ENCODE results near the gene KIFC3.
"Not testable (repeated sequence)": the region's sequence is repeated elsewhere in the genome, so short reads cannot be mapped to it uniquely, and the experiment has no call there.

Gene KIFC3

DNA sequence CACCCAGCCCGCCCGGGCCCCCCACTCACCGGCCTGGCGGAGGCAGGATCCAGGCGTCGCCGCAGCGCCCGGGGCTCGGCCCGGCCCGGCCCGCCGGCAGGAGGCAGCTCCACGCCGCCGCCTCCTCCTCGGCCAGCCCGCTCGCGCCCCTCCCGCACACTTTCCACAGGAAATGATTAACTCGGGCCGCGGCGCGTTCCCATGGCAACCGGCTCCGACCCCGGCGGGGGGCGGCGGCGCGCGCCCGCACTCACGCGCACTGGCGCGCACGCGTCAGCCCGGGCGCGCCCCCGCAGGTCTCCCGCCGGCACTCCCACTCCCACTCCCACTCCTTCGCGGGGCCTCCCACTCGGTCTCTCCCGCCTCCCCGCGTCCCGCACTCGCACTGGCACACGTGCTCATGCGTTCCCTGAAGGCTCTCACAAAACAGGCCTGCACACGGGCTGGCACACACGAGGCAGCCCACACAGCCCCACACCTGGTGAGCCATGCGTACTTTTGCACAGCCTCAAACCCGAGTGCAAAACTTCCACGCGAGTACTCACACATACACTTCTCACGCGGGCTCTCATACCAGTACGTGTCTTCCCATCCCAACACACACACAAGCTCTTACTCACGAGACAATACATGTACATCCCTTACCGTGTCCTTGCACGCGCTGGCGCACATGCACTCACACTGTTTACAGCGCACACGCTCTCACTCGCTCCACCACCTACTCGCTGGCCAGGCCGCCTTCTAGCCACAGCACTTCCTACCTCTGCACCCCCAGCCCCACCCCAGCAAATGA is at the start of gene KIFC3:
Gene KIFC3 (minus strand): TSS at position 151 of the 793 bp plus-strand sequence. CDS start 4,248 bp downstream, outside the sequence.
- DNase-seq: peak; percentile 19 to 62

DNA sequence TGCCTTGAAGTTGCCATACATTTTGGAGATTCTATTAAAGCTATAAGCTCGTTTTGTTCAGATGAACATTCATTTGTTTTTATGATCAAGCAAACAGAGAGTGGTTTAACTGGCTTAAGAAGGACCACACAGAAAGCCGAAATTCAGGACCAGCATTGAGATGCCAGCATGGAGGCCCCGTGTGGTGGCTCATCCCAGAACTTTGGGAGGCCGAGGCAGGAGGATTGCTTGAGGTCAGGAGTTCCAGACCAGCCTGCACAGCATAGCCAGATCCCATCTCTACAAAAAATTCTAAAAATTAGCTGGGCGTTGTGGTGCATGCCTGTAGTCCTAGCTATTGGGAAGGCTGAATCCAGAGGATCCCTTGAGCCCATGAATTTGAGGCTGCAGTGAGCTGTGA is 45.9 kb upstream of the KIFC3 start:
- DNase-seq: no peak

DNA sequence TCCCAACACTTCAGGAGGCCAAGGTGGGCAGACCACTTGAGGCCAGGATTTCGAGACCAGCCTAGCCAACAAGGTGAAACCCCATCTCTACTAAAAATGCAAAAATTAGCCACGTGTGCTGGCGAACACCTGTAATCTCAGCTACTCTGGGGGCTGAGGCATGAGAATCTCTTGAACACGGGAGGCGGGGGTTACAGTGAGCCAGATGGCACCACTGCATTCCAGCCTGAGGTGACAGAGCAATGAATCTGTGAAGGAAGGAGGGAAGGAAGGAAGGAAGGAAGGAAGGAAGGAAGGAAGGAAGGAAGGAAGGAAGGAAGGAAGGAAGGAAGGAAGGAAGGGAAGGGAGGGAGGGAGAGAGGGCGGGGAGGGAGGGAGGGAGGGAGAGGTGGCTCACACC is 44.6 kb upstream of the KIFC3 start:
- DNase-seq: not testable (repeated sequence)

- DNase-seq: no peak
Observed at GRCh38 chr16:57846078-57846697, 43.9 kb upstream of the KIFC3 start.

GRCh38 chr16:57845115-57845514 is 42.8 kb upstream of the KIFC3 start:
- no peak for DNase-seq

DNA sequence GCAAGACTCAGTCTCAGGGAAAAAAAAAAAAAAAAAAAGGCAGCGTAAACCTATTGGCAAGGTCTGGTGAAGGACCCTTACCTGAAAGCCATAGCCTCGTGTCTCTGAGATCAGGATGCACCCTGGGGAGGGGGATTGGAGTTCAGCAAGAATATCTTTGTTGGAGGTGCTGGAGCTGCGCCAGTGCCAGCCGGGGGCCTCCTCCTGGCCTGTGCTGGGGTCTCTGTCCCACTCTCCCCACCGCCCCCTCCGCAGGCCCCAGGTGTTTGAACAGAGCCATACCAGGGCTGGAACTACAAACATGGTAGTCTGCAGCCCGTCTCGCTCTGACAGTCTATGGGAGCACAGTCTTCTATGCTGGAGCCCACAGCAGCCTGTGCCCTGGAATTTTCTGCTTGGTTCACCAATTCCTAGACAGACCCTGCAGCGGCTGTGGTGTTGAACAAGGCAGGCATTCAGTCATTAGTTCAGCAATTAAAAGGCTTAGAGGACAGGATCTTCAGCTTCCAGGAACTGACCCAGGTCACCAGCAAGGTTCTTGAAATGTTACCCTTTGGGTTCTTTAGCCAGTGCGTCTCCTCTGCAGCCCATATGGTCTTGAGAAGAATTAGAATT is 42.2 kb upstream of the KIFC3 start:
- no peak for DNase-seq

DNA sequence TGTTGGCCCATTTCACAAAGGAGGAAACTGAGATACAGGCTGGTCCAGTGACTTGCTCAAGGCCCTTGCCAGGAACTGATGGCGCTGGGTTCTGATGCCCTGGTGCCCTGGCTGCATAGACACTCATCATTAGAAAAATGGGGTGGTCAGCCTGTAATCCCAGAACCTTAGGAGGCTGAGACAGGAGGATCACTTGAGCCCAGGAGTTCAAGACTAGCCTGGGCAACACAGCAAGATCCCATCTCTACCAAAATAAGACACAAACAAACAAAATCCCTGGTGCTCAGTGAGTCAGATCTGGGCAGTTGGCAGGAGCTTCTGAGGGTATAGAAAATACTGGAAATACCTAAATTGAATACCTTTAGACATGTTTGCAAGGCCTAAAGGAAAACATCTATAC is 41.1 kb upstream of the KIFC3 start:
- DNase-seq: no peak

GRCh38 chr16:57842601-57843000 is 40.3 kb upstream of the KIFC3 start:
- no peak for DNase-seq

- no peak for DNase-seq
Observed at GRCh38 chr16:57840833-57841232, 38.5 kb upstream of the KIFC3 start.

GRCh38 chr16:57838161-57838560 is 35.9 kb upstream of the KIFC3 start:
- no peak for DNase-seq

- no peak for DNase-seq
Observed at GRCh38 chr16:57837305-57838125, 35.2 kb upstream of the KIFC3 start.

DNA sequence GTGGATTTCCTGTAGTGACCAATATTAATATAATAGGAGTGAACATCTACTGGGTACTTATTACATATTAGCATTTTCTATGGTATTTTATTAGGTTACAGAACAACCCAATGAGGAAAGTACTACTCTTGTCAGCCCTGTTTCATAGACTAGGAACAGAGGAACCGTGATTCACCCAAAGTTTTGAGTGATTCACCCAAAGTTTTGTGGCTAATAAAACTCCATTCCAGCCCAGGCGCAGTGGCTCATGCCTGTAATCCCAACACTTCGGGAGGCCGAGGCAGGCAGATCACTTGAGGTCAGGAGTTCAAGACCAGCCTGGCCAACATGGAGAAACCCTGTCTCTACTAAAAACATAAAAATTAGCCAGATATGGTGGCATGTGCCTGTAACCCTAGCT is 33.1 kb upstream of the KIFC3 start:
- not testable (repeated sequence) for DNase-seq

GRCh38 chr16:57834936-57835335 is 32.6 kb upstream of the KIFC3 start:
- no peak for DNase-seq

DNA sequence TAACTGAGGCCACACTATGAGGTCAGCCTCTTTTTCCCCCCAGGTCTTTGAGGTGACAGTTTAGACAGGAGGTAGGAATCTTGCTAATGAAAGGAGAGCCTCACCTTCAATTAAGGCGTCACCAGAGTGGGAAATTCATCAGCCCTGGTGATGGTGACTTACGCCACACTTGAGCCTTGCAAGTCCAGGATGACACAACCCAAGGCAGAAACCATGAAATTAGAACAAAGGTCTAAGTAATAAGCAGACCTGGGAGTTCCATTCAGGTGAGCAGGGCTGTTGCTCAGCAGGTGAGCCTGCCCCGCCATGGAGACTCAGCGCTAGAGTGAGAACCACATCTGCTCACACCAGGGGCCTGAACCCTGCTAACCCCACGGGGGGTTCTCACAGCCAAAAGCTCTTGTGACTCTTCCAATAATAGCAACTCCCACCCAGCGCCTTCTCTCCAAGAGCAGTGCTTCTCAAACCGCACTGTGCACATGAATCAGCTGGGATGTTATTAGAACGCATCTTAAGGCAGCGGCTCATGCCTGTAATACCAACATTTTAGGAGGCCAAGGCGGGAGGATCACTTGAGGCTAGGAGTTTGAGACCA is 28.7 kb upstream of the KIFC3 start:
- no peak for DNase-seq

GRCh38 chr16:57829969-57830360 is 27.7 kb upstream of the KIFC3 start:
- no peak for DNase-seq

DNA sequence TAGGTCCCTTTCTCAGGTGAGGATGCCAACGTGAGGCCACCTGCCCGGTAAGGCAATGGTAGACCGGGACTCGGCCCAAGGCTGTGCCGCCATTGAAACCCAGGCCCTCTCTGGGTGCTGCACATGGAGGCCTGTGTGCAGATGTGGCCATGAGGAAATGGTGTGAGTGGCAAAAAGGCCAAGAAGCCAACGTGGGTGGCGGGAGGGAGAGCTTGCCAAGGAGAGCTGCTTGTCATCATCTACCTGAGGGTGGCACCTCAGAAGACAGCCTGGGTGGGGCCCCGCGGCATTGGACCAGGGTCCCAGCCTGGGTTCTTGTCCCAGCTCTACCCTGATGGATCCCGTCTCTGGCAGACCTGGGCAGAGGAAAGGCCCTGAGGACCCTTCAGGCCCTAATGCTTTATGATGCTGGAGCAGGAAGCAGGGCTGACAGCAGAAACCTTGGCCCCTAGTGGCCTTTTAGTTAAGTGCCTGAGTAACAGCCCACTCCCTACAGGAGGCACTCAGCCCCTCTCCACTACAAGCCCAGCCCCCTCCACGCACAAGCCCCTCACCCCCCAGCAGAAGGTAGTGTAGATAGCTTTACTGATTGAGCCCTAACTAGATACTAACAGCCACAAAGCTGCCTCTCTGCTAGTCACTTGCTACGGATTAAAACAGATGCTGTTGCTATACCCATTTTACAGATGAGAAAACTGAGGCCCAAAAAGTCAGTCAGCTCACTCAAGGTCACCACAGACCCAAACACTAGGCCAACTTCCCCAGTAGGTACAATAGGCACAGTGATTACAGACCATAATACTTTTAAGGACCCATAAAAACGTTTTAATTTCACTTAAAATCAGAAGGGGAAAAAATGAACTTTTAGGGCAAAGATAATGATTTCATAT is 26.2 kb upstream of the KIFC3 start:
- no peak for DNase-seq

GRCh38 chr16:57826706-57827625 is 24.7 kb upstream of the KIFC3 start:
- DNase-seq: no peak

- no peak for DNase-seq
Observed at GRCh38 chr16:57826052-57826451, 23.8 kb upstream of the KIFC3 start.

DNA sequence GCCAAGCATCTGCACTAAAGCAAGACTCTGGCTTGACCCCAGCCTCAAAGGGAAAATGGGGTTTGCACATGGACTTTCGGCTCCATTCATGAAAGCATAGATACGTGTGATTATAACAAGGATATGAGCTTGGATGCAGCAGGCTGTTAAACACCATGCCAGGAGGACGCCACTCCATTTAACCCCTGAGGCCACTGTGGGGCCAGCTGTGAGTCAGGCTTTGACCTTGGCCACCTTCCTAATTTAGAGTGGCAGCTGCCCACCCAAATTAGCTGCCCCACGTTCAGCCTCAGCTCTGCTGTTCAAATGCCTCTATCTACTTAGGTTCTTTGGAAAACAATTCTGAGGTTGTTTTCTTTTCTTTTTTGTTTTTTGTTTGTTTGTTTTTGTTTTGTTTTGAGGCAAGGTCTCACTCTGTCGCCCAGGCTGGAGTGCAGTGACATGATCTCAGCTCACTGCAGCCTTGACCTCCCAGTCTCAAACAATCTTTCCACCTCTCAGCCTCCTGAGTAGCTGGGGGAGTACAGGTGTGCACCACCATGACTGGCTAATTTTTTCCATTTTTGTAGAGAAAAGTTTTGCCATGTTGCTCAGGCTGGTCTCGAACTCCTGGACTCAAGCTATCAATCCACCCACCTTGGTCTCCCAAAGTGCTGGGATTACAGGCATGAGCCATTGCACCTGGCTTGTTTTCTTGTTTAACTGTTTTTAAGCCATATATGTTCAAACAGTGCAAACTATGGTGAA is 23.2 kb upstream of the KIFC3 start:
- no peak for DNase-seq

DNA sequence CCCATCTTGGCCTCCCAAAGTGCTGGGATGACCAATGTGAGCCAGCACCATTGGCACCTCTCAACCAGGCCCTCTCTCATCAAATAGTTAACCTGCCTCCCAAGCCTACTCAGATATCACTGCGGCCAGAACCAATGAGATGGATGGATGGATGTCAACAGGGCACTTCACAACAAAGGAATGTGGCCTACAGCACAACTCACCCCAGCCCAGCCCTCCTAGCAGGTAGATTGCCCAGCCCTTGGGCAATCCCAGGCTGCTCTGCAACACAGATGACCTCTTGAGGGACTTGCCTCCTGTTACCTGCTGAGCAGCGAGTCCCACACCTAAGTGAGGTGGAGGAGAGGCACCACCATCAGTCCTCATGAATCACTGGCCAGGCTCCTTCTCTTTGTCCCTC is 22.6 kb upstream of the KIFC3 start:
- DNase-seq: no peak

All from bone marrow (tissue), 2 donors.